Memory B cell (primary cell): ENCODE measurements around the gene PIK3C2G.
"Not testable (repeated sequence)": the region's sequence is repeated elsewhere in the genome, so short reads cannot be mapped to it uniquely, and the experiment has no call there.

Source experiments
- ATAC-seq: fragments of 150-1000 bp; cut with Tn5 transposase; 2 replicates; pipeline ENCODE4 v1.10.0; 2021; ENCODE audit warnings: low read depth, mild to moderate bottlenecking, moderate library complexity
- DNase-seq, 2 donors: peaks; one replicate each; pipeline ENCODE4 v3.0.0; 2022; ENCODE audit warnings: low spot score in 2 of 2
- H3K27ac Mint-ChIP-seq: one replicate; pipeline ENCODE4 v1.8.0; 2022; ENCODE audit warnings: mild to moderate bottlenecking, moderate library complexity, mixed read lengths
- H3K27me3 Mint-ChIP-seq: one replicate; pipeline ENCODE4 v1.8.0; 2022; ENCODE audit warnings: mixed read lengths
- H3K36me3 Mint-ChIP-seq: one replicate; pipeline ENCODE4 v1.8.0; 2022; ENCODE audit warnings: mild to moderate bottlenecking, mixed read lengths
- H3K4me1 Mint-ChIP-seq: one replicate; pipeline ENCODE4 v1.8.0; 2022; ENCODE audit warnings: mixed read lengths
- H3K4me3 Mint-ChIP-seq: one replicate; pipeline ENCODE4 v1.8.0; 2022; ENCODE audit warnings: mild to moderate bottlenecking, moderate library complexity, mixed read lengths
- H3K9me3 Mint-ChIP-seq: one replicate; pipeline ENCODE4 v1.8.0; 2022; ENCODE audit warnings: mixed read lengths

PIK3C2G gene

GRCh38 chr12:18502422-18502968 lies 241.2 kb downstream of the PIK3C2G start:
- DNase-seq: no peak
- ATAC-seq: no peak
- no peaks in the 10 kb centered on the region for H3K27me3 Mint-ChIP-seq
- H3K27ac Mint-ChIP-seq: no peak overlapping the region
- no peak overlapping the region for H3K4me3 Mint-ChIP-seq
- no peaks in the 10 kb centered on the region for H3K4me1 Mint-ChIP-seq
- no peaks in the 10 kb centered on the region for H3K36me3 Mint-ChIP-seq
- H3K9me3 Mint-ChIP-seq: peaks cover 5% of the 10 kb centered on the region

- H3K4me1 Mint-ChIP-seq: no peaks in the 10 kb centered on the region
- H3K27me3 Mint-ChIP-seq: no peaks in the 10 kb centered on the region
- peaks cover 2% of the 10 kb centered on the region for H3K36me3 Mint-ChIP-seq
- no peak overlapping the region for H3K4me3 Mint-ChIP-seq
- DNase-seq (no peak), ATAC-seq (no peak)
- H3K9me3 Mint-ChIP-seq: peaks cover 11% of the 10 kb centered on the region
- no peak overlapping the region for H3K27ac Mint-ChIP-seq
Observed at GRCh38 chr12:18521461-18521860, 260.1 kb downstream of the PIK3C2G start.

GRCh38 chr12:18522806-18523205 lies 261.5 kb downstream of the PIK3C2G start:
- Mint-ChIP-seq H3K36me3 (peaks cover 2% of the 10 kb centered on the region), H3K27me3 (no peaks in the 10 kb centered on the region), H3K4me1 (no peaks in the 10 kb centered on the region)

GRCh38 chr12:18542497-18542896 lies 281.2 kb downstream of the PIK3C2G start:
- H3K36me3 Mint-ChIP-seq, ATAC-seq, H3K27me3 Mint-ChIP-seq, H3K4me3 Mint-ChIP-seq, H3K4me1 Mint-ChIP-seq, DNase-seq, H3K27ac Mint-ChIP-seq, H3K9me3 Mint-ChIP-seq: not testable (repeated sequence)

More at GRCh38 chr12:18522806-18523205, 261.5 kb downstream of the PIK3C2G start:
- Mint-ChIP-seq H3K4me3 (no peak overlapping the region), H3K27ac (no peak overlapping the region), H3K9me3 (peaks cover 9% of the 10 kb centered on the region)
- ATAC-seq: no peak
- DNase-seq: no peak

- DNase-seq: no peak
Observed at GRCh38 chr12:18546399-18546798, 285.1 kb downstream of the PIK3C2G start.

GRCh38 chr12:18549598-18549997 lies 288.3 kb downstream of the PIK3C2G start:
- ATAC-seq: no peak
- no peak for DNase-seq
- H3K4me1 Mint-ChIP-seq: no peaks in the 10 kb centered on the region
- peaks cover 3% of the 10 kb centered on the region for H3K9me3 Mint-ChIP-seq
- no peaks in the 10 kb centered on the region for H3K36me3 Mint-ChIP-seq
- no peak overlapping the region for H3K27ac Mint-ChIP-seq
- H3K4me3 Mint-ChIP-seq: no peak overlapping the region
- no peaks in the 10 kb centered on the region for H3K27me3 Mint-ChIP-seq

More at GRCh38 chr12:18546399-18546798, 285.1 kb downstream of the PIK3C2G start:
- H3K4me1 Mint-ChIP-seq: no peaks in the 10 kb centered on the region
- no peak for ATAC-seq
- H3K9me3 Mint-ChIP-seq: peaks cover 5% of the 10 kb centered on the region
- no peak overlapping the region for H3K27ac Mint-ChIP-seq
- no peaks in the 10 kb centered on the region for H3K36me3 Mint-ChIP-seq
- no peak overlapping the region for H3K4me3 Mint-ChIP-seq
- no peaks in the 10 kb centered on the region for H3K27me3 Mint-ChIP-seq

- Mint-ChIP-seq H3K4me3 (no peak overlapping the region), H3K9me3 (peaks cover 3% of the 10 kb centered on the region), H3K27ac (no peak overlapping the region), H3K4me1 (no peaks in the 10 kb centered on the region), H3K36me3 (no peaks in the 10 kb centered on the region), H3K27me3 (no peaks in the 10 kb centered on the region)
- ATAC-seq (no peak), DNase-seq (no peak)
Observed at GRCh38 chr12:18551106-18551505, 289.8 kb downstream of the PIK3C2G start.

GRCh38 chr12:18551701-18552100 lies 290.4 kb downstream of the PIK3C2G start:
- Mint-ChIP-seq H3K36me3 (no peaks in the 10 kb centered on the region), H3K9me3 (peaks cover 3% of the 10 kb centered on the region), H3K27me3 (no peaks in the 10 kb centered on the region)

GRCh38 chr12:18552829-18553228 lies 291.5 kb downstream of the PIK3C2G start:
- no peaks in the 10 kb centered on the region for H3K4me1 Mint-ChIP-seq
- H3K36me3 Mint-ChIP-seq: no peaks in the 10 kb centered on the region
- no peak for ATAC-seq
- H3K4me3 Mint-ChIP-seq: no peak overlapping the region
- no peak for DNase-seq
- H3K27ac Mint-ChIP-seq: no peak overlapping the region
- H3K27me3 Mint-ChIP-seq: no peaks in the 10 kb centered on the region
- peaks cover 3% of the 10 kb centered on the region for H3K9me3 Mint-ChIP-seq

More at GRCh38 chr12:18551701-18552100, 290.4 kb downstream of the PIK3C2G start:
- Mint-ChIP-seq H3K4me3 (no peak overlapping the region), H3K4me1 (no peaks in the 10 kb centered on the region), H3K27ac (no peak overlapping the region)
- no peak for ATAC-seq
- no peak for DNase-seq

GRCh38 chr12:18556161-18556560 lies 294.8 kb downstream of the PIK3C2G start:
- ATAC-seq (no peak), DNase-seq (no peak)
- no peaks in the 10 kb centered on the region for H3K36me3 Mint-ChIP-seq
- H3K9me3 Mint-ChIP-seq: no peaks in the 10 kb centered on the region
- no peaks in the 10 kb centered on the region for H3K4me1 Mint-ChIP-seq
- H3K27ac Mint-ChIP-seq: no peak overlapping the region
- no peaks in the 10 kb centered on the region for H3K27me3 Mint-ChIP-seq
- H3K4me3 Mint-ChIP-seq: no peak overlapping the region

GRCh38 chr12:18559242-18559641 lies 297.9 kb downstream of the PIK3C2G start:
- Mint-ChIP-seq H3K27ac (no peak overlapping the region), H3K36me3 (no peaks in the 10 kb centered on the region), H3K4me3 (no peak overlapping the region), H3K27me3 (no peaks in the 10 kb centered on the region), H3K4me1 (no peaks in the 10 kb centered on the region), H3K9me3 (no peaks in the 10 kb centered on the region)
- no peak for DNase-seq
- no peak for ATAC-seq

- Mint-ChIP-seq H3K9me3 (no peaks in the 10 kb centered on the region), H3K27me3 (no peaks in the 10 kb centered on the region), H3K27ac (no peak overlapping the region), H3K36me3 (no peaks in the 10 kb centered on the region), H3K4me3 (no peak overlapping the region), H3K4me1 (no peaks in the 10 kb centered on the region)
- ATAC-seq (no peak), DNase-seq (no peak)
Observed at GRCh38 chr12:18562531-18562930, 301.2 kb downstream of the PIK3C2G start.

GRCh38 chr12:18564306-18564705 lies 303.0 kb downstream of the PIK3C2G start:
- Mint-ChIP-seq H3K9me3 (no peaks in the 10 kb centered on the region), H3K36me3 (no peaks in the 10 kb centered on the region), H3K4me3 (no peak overlapping the region), H3K4me1 (no peaks in the 10 kb centered on the region), H3K27ac (no peak overlapping the region), H3K27me3 (no peaks in the 10 kb centered on the region)
- ATAC-seq (no peak), DNase-seq (no peak)

- Mint-ChIP-seq H3K36me3 (no peaks in the 10 kb centered on the region), H3K4me1 (no peaks in the 10 kb centered on the region), H3K4me3 (no peak overlapping the region), H3K9me3 (peaks cover 4% of the 10 kb centered on the region), H3K27me3 (no peaks in the 10 kb centered on the region), H3K27ac (no peak overlapping the region)
- ATAC-seq (no peak), DNase-seq (no peak)
Observed at GRCh38 chr12:18567787-18568186, 306.5 kb downstream of the PIK3C2G start.

GRCh38 chr12:18570543-18570942 lies 309.2 kb downstream of the PIK3C2G start:
- H3K4me3 Mint-ChIP-seq: no peak overlapping the region
- DNase-seq (no peak), ATAC-seq (no peak)
- no peaks in the 10 kb centered on the region for H3K27me3 Mint-ChIP-seq
- H3K36me3 Mint-ChIP-seq: no peaks in the 10 kb centered on the region
- no peak overlapping the region for H3K27ac Mint-ChIP-seq
- no peaks in the 10 kb centered on the region for H3K4me1 Mint-ChIP-seq
- H3K9me3 Mint-ChIP-seq: peaks cover 4% of the 10 kb centered on the region
